HEK293 (cell line): ENCODE data around the gene BRPF1.
A peak's percentile ranks its signal among the peaks of the same experiment; 100 is the strongest.

Source experiments
- ATF2 ChIP-seq: fragments of 450-650 bp; formaldehyde crosslinking; IDR thresholded peaks from 2 replicates; pipeline ENCODE4 v1.5.1; 2016; ENCODE audit warnings: missing biosample characterization, missing genetic modification characterization, low read depth
- HOXD13 ChIP-seq: sonication (generic); formaldehyde crosslinking; IDR thresholded peaks from 2 replicates; pipeline ENCODE4 v1.8.0; 2022; ENCODE audit warnings: missing genetic modification reagents, borderline replicate concordance
- IKZF3 ChIP-seq: fragments of 450-650 bp; IDR thresholded peaks from 2 replicates; pipeline ENCODE4 v1.5.0; 2018; ENCODE audit warnings: missing biosample characterization, mild to moderate bottlenecking, missing genetic modification characterization, moderate library complexity
- KLF1 ChIP-seq: fragments of 450-650 bp; formaldehyde crosslinking; IDR thresholded peaks from 2 replicates; pipeline ENCODE4 v1.5.1; 2016; ENCODE audit warnings: missing biosample characterization, missing genetic modification characterization
- MEIS1 ChIP-seq: sonication (generic); formaldehyde crosslinking; IDR thresholded peaks from 2 replicates; pipeline ENCODE4 v1.8.1; 2022; ENCODE audit warnings: missing genetic modification reagents, mild to moderate bottlenecking, borderline replicate concordance
- MYNN ChIP-seq: fragments of 450-650 bp; formaldehyde crosslinking; IDR thresholded peaks from 2 replicates; pipeline ENCODE4 v1.5.1; 2016; ENCODE audit warnings: missing biosample characterization, missing genetic modification characterization, borderline replicate concordance
- OVOL3 ChIP-seq: fragments of 450-650 bp; formaldehyde crosslinking; IDR thresholded peaks from 2 replicates; pipeline ENCODE4 v1.5.1; 2016; ENCODE audit warnings: missing biosample characterization, missing genetic modification characterization
- REPIN1 ChIP-seq: fragments of 450-650 bp; formaldehyde crosslinking; IDR thresholded peaks from 2 replicates; pipeline ENCODE4 v1.5.1; 2017; ENCODE audit warnings: missing biosample characterization, missing genetic modification characterization, low read depth
- SETDB1 ChIP-seq: IDR thresholded peaks from one replicate; pipeline ENCODE4 v1.6.1; 2017; ENCODE audit warnings: mild to moderate bottlenecking, low read length, moderate library complexity, mixed read lengths; ENCODE audit not compliant: insufficient read length
- ZBTB17 ChIP-seq: fragments of 450-650 bp; formaldehyde crosslinking; IDR thresholded peaks from 2 replicates; pipeline ENCODE4 v1.5.1; 2016; ENCODE audit warnings: missing biosample characterization, missing genetic modification characterization
- ZFHX2 ChIP-seq: fragments of 450-650 bp; formaldehyde crosslinking; conservative IDR thresholded peaks from 2 replicates; pipeline ENCODE4 v1.5.1; 2016; ENCODE audit warnings: missing biosample characterization, missing genetic modification characterization
- ZFP41 ChIP-seq: fragments of 450-650 bp; formaldehyde crosslinking; IDR thresholded peaks from 2 replicates; pipeline ENCODE4 v1.5.1; 2016; ENCODE audit warnings: missing biosample characterization, missing genetic modification characterization, borderline replicate concordance
- ZNF112 ChIP-seq: fragments of 450-650 bp; formaldehyde crosslinking; IDR thresholded peaks from 2 replicates; pipeline ENCODE4 v1.5.0; 2017; ENCODE audit warnings: missing biosample characterization, missing genetic modification characterization
- ZNF184 ChIP-seq: fragments of 450-650 bp; IDR thresholded peaks from 2 replicates; pipeline ENCODE4 v1.5.1; 2018; ENCODE audit warnings: missing biosample characterization, mild to moderate bottlenecking, missing genetic modification characterization
- ZNF214 ChIP-seq: fragments of 450-650 bp; formaldehyde crosslinking; IDR thresholded peaks from 2 replicates; pipeline ENCODE4 v1.5.1; 2017; ENCODE audit warnings: missing biosample characterization, mild to moderate bottlenecking, missing genetic modification characterization, borderline replicate concordance
- ZNF221 ChIP-seq: fragments of 450-650 bp; formaldehyde crosslinking; IDR thresholded peaks from 2 replicates; pipeline ENCODE4 v1.5.1; 2017; ENCODE audit warnings: missing biosample characterization, missing genetic modification characterization, borderline replicate concordance
- ZNF280C ChIP-seq: fragments of 450-650 bp; formaldehyde crosslinking; IDR thresholded peaks from 2 replicates; pipeline ENCODE4 v1.5.1; 2016; ENCODE audit warnings: missing biosample characterization, missing genetic modification characterization
- ZNF311 ChIP-seq: fragments of 450-650 bp; formaldehyde crosslinking; IDR thresholded peaks from 2 replicates; pipeline ENCODE4 v1.5.1; 2017; ENCODE audit warnings: missing biosample characterization, missing genetic modification characterization, borderline replicate concordance
- ZNF362 ChIP-seq: fragments of 450-650 bp; formaldehyde crosslinking; IDR thresholded peaks from 2 replicates; pipeline ENCODE4 v1.5.1; 2016; ENCODE audit warnings: missing biosample characterization, missing genetic modification characterization
- ZNF423 ChIP-seq: fragments of 450-650 bp; formaldehyde crosslinking; IDR thresholded peaks from 2 replicates; pipeline ENCODE4 v1.5.1; 2016; ENCODE audit warnings: missing biosample characterization, missing genetic modification characterization
- ZNF501 ChIP-seq: fragments of 450-650 bp; formaldehyde crosslinking; IDR thresholded peaks from 2 replicates; pipeline ENCODE4 v1.5.1; 2016; ENCODE audit warnings: missing biosample characterization, missing genetic modification characterization
- ZNF629 ChIP-seq: fragments of 450-650 bp; formaldehyde crosslinking; IDR thresholded peaks from 2 replicates; pipeline ENCODE4 v1.5.1; 2017; ENCODE audit warnings: missing biosample characterization, missing genetic modification characterization
- ZNF76 ChIP-seq: fragments of 450-650 bp; formaldehyde crosslinking; IDR thresholded peaks from 2 replicates; pipeline ENCODE4; 2016; ENCODE audit warnings: low read depth, missing biosample characterization, missing genetic modification characterization, borderline replicate concordance
- ZNF837 ChIP-seq: fragments of 450-650 bp; formaldehyde crosslinking; IDR thresholded peaks from 2 replicates; pipeline ENCODE4 v1.5.1; 2016; ENCODE audit warnings: missing biosample characterization, missing genetic modification characterization
- ZSCAN4 ChIP-seq: fragments of 450-650 bp; formaldehyde crosslinking; IDR thresholded peaks from 2 replicates; pipeline ENCODE4 v1.5.1; 2017; ENCODE audit warnings: missing biosample characterization, missing genetic modification characterization
- ZXDB ChIP-seq: fragments of 450-650 bp; formaldehyde crosslinking; IDR thresholded peaks from 2 replicates; pipeline ENCODE4 v1.5.1; 2016; ENCODE audit warnings: missing biosample characterization, missing genetic modification characterization
- TF ChIP-seq, protein P1 (sequence below): fragments of 450-650 bp; formaldehyde crosslinking; IDR thresholded peaks from 2 replicates; pipeline ENCODE4 v1.5.0; 2017; ENCODE audit warnings: missing biosample characterization, missing genetic modification characterization, borderline replicate concordance
- TF ChIP-seq, protein P2 (sequence below): fragments of 450-650 bp; formaldehyde crosslinking; IDR thresholded peaks from 2 replicates; pipeline ENCODE4 v1.5.1; 2016; ENCODE audit warnings: missing biosample characterization, missing genetic modification characterization
- TF ChIP-seq, protein P3 (sequence below): fragments of 450-650 bp; formaldehyde crosslinking; IDR thresholded peaks from 2 replicates; pipeline ENCODE4 v1.5.1; 2016; ENCODE audit warnings: missing biosample characterization, missing genetic modification characterization

Gene BRPF1

DNA sequence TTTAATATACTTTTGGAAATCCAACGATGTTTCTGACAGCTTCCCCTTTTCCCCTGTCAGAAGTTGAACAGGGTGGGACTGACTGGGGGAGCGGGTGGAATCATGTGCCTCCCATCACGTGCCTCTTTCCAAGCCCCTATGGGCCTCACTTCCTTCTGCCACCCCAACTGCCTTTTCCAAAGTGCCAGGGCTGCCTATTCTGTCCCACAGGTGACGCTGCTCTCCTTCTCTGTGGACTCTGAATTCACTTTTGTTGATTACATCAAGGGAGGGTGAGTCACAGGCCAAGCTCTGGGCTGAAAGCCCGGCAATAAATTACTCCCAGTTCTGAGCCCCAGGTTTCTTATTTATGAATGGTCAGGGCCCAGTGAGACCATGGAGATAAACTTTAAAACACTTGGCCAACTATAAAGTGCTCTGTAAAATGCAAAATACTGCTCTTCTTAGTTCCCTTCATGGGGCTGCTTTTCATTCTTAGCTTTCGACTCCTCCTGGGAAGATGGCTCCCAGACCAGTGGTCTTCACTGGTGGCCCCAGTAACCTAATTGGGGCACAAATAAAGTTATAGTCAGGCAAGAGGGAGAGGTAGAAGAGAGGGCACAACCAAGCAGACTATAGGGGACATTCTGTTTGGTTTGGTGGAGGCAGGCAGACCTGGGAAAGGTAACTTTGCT is 15.6 kb upstream of the BRPF1 start (continued):
- TF ChIP-seq, protein P1, sequence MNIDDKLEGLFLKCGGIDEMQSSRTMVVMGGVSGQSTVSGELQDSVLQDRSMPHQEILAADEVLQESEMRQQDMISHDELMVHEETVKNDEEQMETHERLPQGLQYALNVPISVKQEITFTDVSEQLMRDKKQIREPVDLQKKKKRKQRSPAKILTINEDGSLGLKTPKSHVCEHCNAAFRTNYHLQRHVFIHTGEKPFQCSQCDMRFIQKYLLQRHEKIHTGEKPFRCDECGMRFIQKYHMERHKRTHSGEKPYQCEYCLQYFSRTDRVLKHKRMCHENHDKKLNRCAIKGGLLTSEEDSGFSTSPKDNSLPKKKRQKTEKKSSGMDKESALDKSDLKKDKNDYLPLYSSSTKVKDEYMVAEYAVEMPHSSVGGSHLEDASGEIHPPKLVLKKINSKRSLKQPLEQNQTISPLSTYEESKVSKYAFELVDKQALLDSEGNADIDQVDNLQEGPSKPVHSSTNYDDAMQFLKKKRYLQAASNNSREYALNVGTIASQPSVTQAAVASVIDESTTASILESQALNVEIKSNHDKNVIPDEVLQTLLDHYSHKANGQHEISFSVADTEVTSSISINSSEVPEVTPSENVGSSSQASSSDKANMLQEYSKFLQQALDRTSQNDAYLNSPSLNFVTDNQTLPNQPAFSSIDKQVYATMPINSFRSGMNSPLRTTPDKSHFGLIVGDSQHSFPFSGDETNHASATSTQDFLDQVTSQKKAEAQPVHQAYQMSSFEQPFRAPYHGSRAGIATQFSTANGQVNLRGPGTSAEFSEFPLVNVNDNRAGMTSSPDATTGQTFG (tag by site-specific recombination): no peak
- no peak for TF ChIP-seq ZNF837 (tag by site-specific recombination)
- TF ChIP-seq ZNF184 (tag by site-specific recombination): 0 out of 2 replicates have a peak, but pooled peaks have one; percentile 3
- peak; percentile 47 for TF ChIP-seq ZNF629 (tag by site-specific recombination)
- TF ChIP-seq ZNF214 (tag by site-specific recombination): no peak
- TF ChIP-seq ZNF76 (tag by site-specific recombination): no peak
- TF ChIP-seq, protein P2, sequence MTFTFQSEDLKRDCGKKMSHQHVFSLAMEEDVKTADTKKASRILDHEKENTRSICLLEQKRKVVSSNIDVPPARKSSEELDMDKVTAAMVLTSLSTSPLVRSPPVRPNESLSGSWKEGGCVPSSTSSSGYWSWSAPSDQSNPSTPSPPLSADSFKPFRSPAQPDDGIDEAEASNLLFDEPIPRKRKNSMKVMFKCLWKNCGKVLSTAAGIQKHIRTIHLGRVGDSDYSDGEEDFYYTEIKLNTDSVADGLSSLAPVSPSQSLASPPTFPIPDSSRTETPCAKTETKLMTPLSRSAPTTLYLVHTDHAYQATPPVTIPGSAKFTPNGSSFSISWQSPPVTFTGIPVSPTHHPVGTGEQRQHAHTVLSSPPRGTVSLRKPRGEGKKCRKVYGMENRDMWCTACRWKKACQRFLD (tag by site-specific recombination): no peak
- no peak for TF ChIP-seq REPIN1 (tag by site-specific recombination)
- TF ChIP-seq ZNF112: no peak
- TF ChIP-seq SETDB1: no peak
- TF ChIP-seq ZNF280C (tag by site-specific recombination): no peak
- no peak for TF ChIP-seq ZFP41 (tag by site-specific recombination)
- TF ChIP-seq MYNN (tag by site-specific recombination): no peak
- no peak for TF ChIP-seq ATF2 (tag by site-specific recombination)
- no peak for TF ChIP-seq MEIS1 (CRISPR knock-in tag)
- no peak for TF ChIP-seq ZSCAN4 (tag by site-specific recombination)
- TF ChIP-seq ZNF501 (tag by site-specific recombination): no peak
- no peak for TF ChIP-seq ZNF423
- TF ChIP-seq KLF1 (tag by site-specific recombination): no peak
- TF ChIP-seq ZFHX2: no peak
- TF ChIP-seq ZNF221 (tag by site-specific recombination): no peak
- no peak for TF ChIP-seq IKZF3 (tag by site-specific recombination)
- TF ChIP-seq ZBTB17 (tag by site-specific recombination): no peak
- TF ChIP-seq HOXD13 (CRISPR knock-in tag): no peak
- no peak for TF ChIP-seq ZNF362 (tag by site-specific recombination)
- TF ChIP-seq ZNF311 (tag by site-specific recombination): no peak
- no peak for TF ChIP-seq OVOL3
- peak; percentile 22; the same call in 1 of the 2 replicates for TF ChIP-seq ZXDB
- TF ChIP-seq, protein P3, sequence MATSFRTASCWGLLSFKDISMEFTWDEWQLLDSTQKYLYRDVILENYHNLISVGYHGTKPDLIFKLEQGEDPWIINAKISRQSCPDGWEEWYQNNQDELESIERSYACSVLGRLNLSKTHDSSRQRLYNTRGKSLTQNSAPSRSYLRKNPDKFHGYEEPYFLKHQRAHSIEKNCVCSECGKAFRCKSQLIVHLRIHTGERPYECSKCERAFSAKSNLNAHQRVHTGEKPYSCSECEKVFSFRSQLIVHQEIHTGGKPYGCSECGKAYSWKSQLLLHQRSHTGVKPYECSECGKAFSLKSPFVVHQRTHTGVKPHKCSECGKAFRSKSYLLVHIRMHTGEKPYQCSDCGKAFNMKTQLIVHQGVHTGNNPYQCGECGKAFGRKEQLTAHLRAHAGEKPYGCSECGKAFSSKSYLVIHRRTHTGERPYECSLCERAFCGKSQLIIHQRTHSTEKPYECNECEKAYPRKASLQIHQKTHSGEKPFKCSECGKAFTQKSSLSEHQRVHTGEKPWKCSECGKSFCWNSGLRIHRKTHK: no peak
